ENCODE results near the gene ARSH. TPM values are rescaled to one million over a fixed set of nuclear protein-coding genes. Genes with fewer than 3 reads are reported as not detected.

ARSH gene
- total and polyA plus RNA-seq, 2 of the 8 experiments (the other 6 are each of a cell fraction or from before 2014, with no cell fraction given), result not detected

GRCh38 chrX:3017492-3017891 is 11.1 kb downstream of the ARSH start:
- DNase-seq (ENCODE audit: low read depth in 1 of 2, low spot score in 2 of 2) (no peak), FAIRE-seq (no peak)
- Histone ChIP-seq H4K8ac (ENCODE audit: extremely low read depth, insufficient read depth, low read length) (no peak overlapping the region), H2BK120ac (replicated peaks; ENCODE audit: low read depth, low read length) (no peak overlapping the region), H3K18ac (ENCODE audit: extremely low read depth, low read length) (no peak overlapping the region), H3K4ac (replicated peaks; ENCODE audit: insufficient read length, low read depth, low read length) (no peak overlapping the region), H3K4me1 (replicated peaks in 1 of 4; ENCODE audit: control insufficient read depth in 3 of 4, insufficient read depth in 4 of 4, low read length in 3 of 4) (no peaks in the 10 kb centered on the region), H3K4me2 (ENCODE audit: insufficient read depth in 1 of 2, low read depth in 2 of 2, low read length in 2 of 2) (no peak overlapping the region), H3K56ac (replicated peaks; ENCODE audit: insufficient read length, low read depth, low read length) (no peak overlapping the region), H3K27ac (ENCODE audit: low read depth, low read length) (no peak overlapping the region), H2BK15ac (ENCODE audit: low read length) (no peak overlapping the region), H3K9me3 (ENCODE audit: insufficient read depth in 2 of 2, low read depth in 1 of 2, low read length in 1 of 2) (no peaks in the 10 kb centered on the region), H3K27me3 (replicated peaks in 1 of 4; ENCODE audit: control insufficient read depth in 3 of 4, extremely low read depth in 1 of 4, insufficient read depth in 3 of 4, low read length in 3 of 4) (no peaks in the 10 kb centered on the region), H3K79me1 (ENCODE audit: low read depth, low read length) (no peaks in the 10 kb centered on the region), H3K4me3 (ENCODE audit: extremely low read depth in 1 of 4, insufficient read depth in 2 of 4, low read depth in 3 of 4, low read length in 4 of 4) (no peak overlapping the region), H2BK12ac (ENCODE audit: low read depth, low read length) (no peak overlapping the region), H4K20me1 (replicated peaks in 1 of 2; ENCODE audit: control insufficient read depth in 1 of 2, insufficient read depth in 2 of 2, low read length in 2 of 2) (no peaks in the 10 kb centered on the region), H3K9ac (replicated peaks in 1 of 4; ENCODE audit: extremely low read depth in 1 of 4, low read depth in 3 of 4, low read length in 3 of 4) (no peak overlapping the region), H3K23me2 (ENCODE audit: low read depth, low read length) (no peaks in the 10 kb centered on the region), H3K36me3 (ENCODE audit: control insufficient read depth in 2 of 4, insufficient read depth in 4 of 4, low read length in 3 of 4) (no peaks in the 10 kb centered on the region), H2AFZ (ENCODE audit: low read length) (no peak overlapping the region), H2BK5ac (ENCODE audit: low read depth, low read length) (no peak overlapping the region), H4K5ac (ENCODE audit: insufficient read length, low read depth, low read length) (no peak overlapping the region), H4K91ac (replicated peaks; ENCODE audit: insufficient read length, low read length) (no peak overlapping the region), H3K23ac (ENCODE audit: insufficient read length) (no peak overlapping the region), H3K14ac (ENCODE audit: insufficient read length) (no peak overlapping the region), H3K79me2 (ENCODE audit: control insufficient read depth in 1 of 2, insufficient read depth in 2 of 2, low read length in 2 of 2) (no peaks in the 10 kb centered on the region), H2AK5ac (ENCODE audit: low read depth, low read length) (no peak overlapping the region), H2BK20ac (ENCODE audit: low read length) (no peak overlapping the region)
- CTCF ChIA-PET (ENCODE audit: partially characterized antibody), result no interaction called here
- POLR2A ChIA-PET (ENCODE audit: partially characterized antibody), result no interaction called here
- TF ChIP-seq KDM4A (IDR thresholded peaks at IDR 0.05; ENCODE audit: low read depth, low read length, severe bottlenecking) (no peak), PHF8 (conservative IDR thresholded peaks at IDR 0.05; ENCODE audit: low read depth, low read length) (no peak), GABPA (IDR thresholded peaks at IDR 0.05; ENCODE audit: borderline replicate concordance, insufficient read depth, low read length) (no peak), HDAC2 (IDR thresholded peaks at IDR 0.05; ENCODE audit: borderline replicate concordance in 1 of 2, low read depth in 2 of 2, low read length in 2 of 2) (no peak), EP300 (IDR thresholded peaks at IDR 0.05; ENCODE audit: borderline replicate concordance in 1 of 2, low read depth in 2 of 2, low read length in 2 of 2) (no peak), FOSL1 (IDR thresholded peaks at IDR 0.05; ENCODE audit: insufficient read depth, low read depth, low read length) (no peak), KDM1A (IDR thresholded peaks at IDR 0.05; ENCODE audit: borderline replicate concordance, low read length) (peak; percentile 43; the same call in 1 of the 2 replicates)

Measured in H1 (cell line).